Activated CD4-positive, alpha-beta T cell treated with anti-CD3 and anti-CD28 coated beads, Interleukin-2, amount 50 U/mL, for 24 hours (primary cell): Measurements from ENCODE around the gene FARP2.
"Not testable (repeated sequence)": the region's sequence is repeated elsewhere in the genome, so short reads cannot be mapped to it uniquely, and the experiment has no call there.

Experiments
- DNase-seq, 2 donors: peaks; one replicate each; pipeline ENCODE4 v3.0.0-alpha.2; 2020; ENCODE audit warnings: low read depth in 1 of 2, low spot score in 1 of 2

The FARP2 gene

GRCh38 chr2:241501551-241501950, 145.5 kb downstream of the FARP2 start:
- no peak for DNase-seq

GRCh38 chr2:241502281-241502680, 146.2 kb downstream of the FARP2 start:
- DNase-seq, result no peak

- DNase-seq, result no peak
Measured at GRCh38 chr2:241503776-241504392, 147.8 kb downstream of the FARP2 start.

GRCh38 chr2:241505086-241505780, 149.1 kb downstream of the FARP2 start:
- no peak for DNase-seq

- DNase-seq, result no peak
Measured at GRCh38 chr2:241505781-241506201, 149.7 kb downstream of the FARP2 start.

GRCh38 chr2:241506317-241506716, 150.2 kb downstream of the FARP2 start:
- not testable (repeated sequence) for DNase-seq

- no peak for DNase-seq
Measured at GRCh38 chr2:241506793-241507429, 150.8 kb downstream of the FARP2 start.

- peak in 1 of 2 donors; percentile 14 for DNase-seq
Measured at GRCh38 chr2:241507430-241508239, 151.6 kb downstream of the FARP2 start.

GRCh38 chr2:241508240-241509154, 152.4 kb downstream of the FARP2 start, which contains the start of gene STK25:
TSS of gene STK25 (minus strand) at chr2:241508584. CDS start at chr2:241508035, 549 bp downstream.
- peak; percentile 90 to 97 for DNase-seq

- DNase-seq, result no peak
Measured at GRCh38 chr2:241509155-241509784, 153.2 kb downstream of the FARP2 start.

GRCh38 chr2:241511091-241511741, 155.1 kb downstream of the FARP2 start:
- no peak for DNase-seq

GRCh38 chr2:241514553-241514952, 158.5 kb downstream of the FARP2 start:
- no peak for DNase-seq

GRCh38 chr2:241514986-241515737, 159.1 kb downstream of the FARP2 start:
- DNase-seq, result no peak

- DNase-seq, result no peak
Measured at GRCh38 chr2:241516520-241516965, 160.5 kb downstream of the FARP2 start.

GRCh38 chr2:241517297-241517696, 161.2 kb downstream of the FARP2 start:
- no peak for DNase-seq

GRCh38 chr2:241519669-241520068, 163.6 kb downstream of the FARP2 start:
- DNase-seq, result no peak

- DNase-seq, result no peak
Measured at GRCh38 chr2:241522477-241522876, 166.4 kb downstream of the FARP2 start.
